HG03571 (cell line): Measurements from ENCODE around the gene CRB1.

Experiments used
- ATAC-seq: cut with Tn5 transposase; IDR thresholded peaks from one replicate; pipeline ENCODE4 v1.9.1; 2021; ENCODE audit not compliant: unreplicated experiment

The CRB1 gene

GRCh38 chr1:197515421-197515820 is 247.4 kb downstream of the CRB1 start:
- no peak for ATAC-seq

- no peak for ATAC-seq
Observed at GRCh38 chr1:197519741-197520334, 251.8 kb downstream of the CRB1 start.

- peak; percentile 69 for ATAC-seq
Observed at GRCh38 chr1:197521118-197521739, 253.2 kb downstream of the CRB1 start.

GRCh38 chr1:197526736-197527371 is 258.8 kb downstream of the CRB1 start:
- no peak for ATAC-seq
